ENCODE data around the gene ERG.

DNA sequence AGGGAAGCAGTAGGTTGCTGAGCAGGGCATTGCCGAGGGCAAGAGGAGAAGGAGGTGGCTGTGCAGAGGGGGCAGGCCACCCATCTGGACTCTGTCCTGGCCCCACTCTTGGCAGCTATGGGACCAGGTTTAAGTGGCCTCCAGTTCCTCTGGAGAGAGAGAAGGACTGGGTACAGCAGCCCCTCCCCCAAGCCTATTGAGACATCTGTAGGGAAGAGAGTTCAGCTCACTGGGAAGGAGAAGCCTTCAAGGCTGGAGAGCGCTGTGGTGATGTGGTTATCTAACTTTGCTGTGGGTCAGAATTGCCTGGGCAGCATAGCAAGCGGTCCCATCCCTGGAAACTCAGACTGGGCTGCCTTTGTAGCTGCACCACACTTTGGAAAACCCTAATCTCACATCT, 147.6 kb downstream of the ERG start:
- no peak for TF ChIP-seq ZFP36 (IDR thresholded peaks at IDR 0.05; ENCODE audit: borderline replicate concordance, partially characterized antibody)
- TF ChIP-seq, protein P1, sequence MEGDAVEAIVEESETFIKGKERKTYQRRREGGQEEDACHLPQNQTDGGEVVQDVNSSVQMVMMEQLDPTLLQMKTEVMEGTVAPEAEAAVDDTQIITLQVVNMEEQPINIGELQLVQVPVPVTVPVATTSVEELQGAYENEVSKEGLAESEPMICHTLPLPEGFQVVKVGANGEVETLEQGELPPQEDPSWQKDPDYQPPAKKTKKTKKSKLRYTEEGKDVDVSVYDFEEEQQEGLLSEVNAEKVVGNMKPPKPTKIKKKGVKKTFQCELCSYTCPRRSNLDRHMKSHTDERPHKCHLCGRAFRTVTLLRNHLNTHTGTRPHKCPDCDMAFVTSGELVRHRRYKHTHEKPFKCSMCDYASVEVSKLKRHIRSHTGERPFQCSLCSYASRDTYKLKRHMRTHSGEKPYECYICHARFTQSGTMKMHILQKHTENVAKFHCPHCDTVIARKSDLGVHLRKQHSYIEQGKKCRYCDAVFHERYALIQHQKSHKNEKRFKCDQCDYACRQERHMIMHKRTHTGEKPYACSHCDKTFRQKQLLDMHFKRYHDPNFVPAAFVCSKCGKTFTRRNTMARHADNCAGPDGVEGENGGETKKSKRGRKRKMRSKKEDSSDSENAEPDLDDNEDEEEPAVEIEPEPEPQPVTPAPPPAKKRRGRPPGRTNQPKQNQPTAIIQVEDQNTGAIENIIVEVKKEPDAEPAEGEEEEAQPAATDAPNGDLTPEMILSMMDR (IDR thresholded peaks at IDR 0.05), result no peak

Data from A549 (cell line).